Measurements from ENCODE around the gene SPDYE2B. TPM values are rescaled to one million over a fixed set of nuclear protein-coding genes. Genes with fewer than 3 reads are reported as not detected.

The SPDYE2B gene, protein sequence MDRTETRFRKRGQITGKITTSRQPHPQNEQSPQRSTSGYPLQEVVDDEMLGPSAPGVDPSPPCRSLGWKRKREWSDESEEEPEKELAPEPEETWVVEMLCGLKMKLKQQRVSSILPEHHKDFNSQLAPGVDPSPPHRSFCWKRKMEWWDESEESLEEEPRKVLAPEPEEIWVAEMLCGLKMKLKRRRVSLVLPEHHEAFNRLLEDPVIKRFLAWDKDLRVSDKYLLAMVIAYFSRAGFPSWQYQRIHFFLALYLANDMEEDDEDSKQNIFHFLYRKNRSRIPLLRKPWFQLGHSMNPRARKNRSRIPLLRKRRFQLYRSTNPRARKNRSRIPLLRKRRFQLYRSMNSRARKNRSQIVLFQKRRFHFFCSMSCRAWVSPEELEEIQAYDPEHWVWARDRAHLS
- not detected in 2 replicates for total RNA-seq

DNA sequence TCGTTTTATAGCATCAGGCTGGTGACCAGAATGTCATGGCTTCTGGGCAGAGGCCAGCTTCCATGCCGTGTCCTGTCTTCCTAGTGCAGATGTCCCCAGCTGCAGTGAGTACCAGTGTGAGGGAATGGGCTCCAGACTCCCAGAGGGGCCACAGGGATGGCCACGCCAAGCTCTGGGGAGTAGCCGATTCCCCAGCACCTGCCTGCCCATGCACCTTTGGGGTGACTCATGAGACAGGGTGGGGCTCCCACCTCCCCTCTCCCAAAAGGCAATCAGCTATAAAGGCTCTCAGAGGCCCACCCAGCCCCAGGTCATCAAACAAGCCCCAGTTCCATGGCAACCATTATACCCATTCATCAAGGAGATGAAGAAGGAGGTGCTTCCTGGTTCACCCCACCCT lies at the start of gene SPDYE2B:
Gene SPDYE2B (plus strand): TSS at position 396 of the 400 bp plus-strand sequence. CDS start 2,030 bp downstream, outside the sequence.

DNA sequence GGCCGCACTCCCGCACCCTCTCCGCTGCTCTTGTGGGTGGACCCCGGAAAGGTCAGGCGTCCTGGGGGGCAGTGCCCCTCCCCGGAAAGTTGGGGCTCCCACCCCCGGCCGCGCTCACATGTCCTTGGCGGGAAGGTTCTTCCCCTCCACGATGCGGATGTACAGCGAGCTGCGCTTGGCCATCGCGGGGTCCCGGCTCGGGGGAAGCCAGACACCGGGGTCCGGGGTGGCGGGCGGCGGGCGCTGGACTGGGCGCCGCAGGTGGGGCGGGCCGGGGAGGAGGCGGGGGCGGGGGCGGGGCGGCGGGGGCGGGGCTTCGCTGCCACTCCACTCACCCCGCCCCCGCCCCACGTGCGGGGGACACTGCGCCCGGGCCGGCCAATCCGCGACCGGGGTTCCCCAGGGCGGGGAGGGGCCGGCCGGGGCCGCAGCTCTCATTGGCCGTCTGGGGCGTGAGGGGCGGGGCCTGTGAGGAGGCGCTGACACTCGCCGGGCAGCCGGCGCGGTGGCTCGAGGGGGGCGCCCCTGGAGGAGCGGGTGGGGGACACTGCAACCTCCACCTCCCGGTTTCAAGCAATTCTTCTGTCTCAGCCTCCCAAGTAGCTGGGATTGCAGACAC lies 33.5 kb upstream of the SPDYE2B start, which contains the start of gene RASA4:
Gene RASA4 (minus strand): TSS at position 250 of the 619 bp plus-strand sequence. CDS start 67 bp downstream, at position 183.

DNA sequence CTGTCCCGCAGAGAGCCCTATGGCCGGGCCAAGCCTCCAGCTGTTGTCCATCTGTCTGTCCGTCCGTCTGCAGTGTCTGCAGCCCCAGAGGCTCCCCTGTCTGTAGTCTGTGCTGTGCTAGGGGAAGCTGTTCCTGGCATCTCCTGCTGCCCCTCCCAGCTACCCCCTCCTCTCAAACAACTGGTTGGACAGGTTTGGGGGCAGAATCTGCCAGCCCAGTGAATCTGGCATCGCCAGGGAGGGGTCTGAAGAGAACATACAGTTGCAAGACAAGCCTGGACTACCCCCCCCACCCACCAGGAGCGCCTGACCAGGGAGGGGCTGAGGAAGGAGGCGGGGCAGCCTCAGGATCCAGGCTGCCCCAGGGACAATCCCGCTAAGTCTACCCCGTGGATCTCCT lies 7.4 kb upstream of the SPDYE2B start, which contains the start of gene UPK3BL1:
Gene UPK3BL1 (minus strand): TSS at position 101 of the 400 bp plus-strand sequence. CDS start 50 bp downstream, at position 51.

GRCh38 chr7:102671166-102671955 lies 21.2 kb downstream of the SPDYE2B start, which contains the start of gene POLR2J2:
TSS of gene POLR2J2 (minus strand) at chr7:102671663. CDS start at chr7:102671601, 62 bp downstream.

Other genes with a start within 250 kb of the SPDYE2B start
- gene ORAI2, start 216.7 kb upstream of the SPDYE2B start, total RNA-seq, result 63.3 and 125 TPM in 2 replicates
- 12.0 and 13.0 TPM in 2 replicates for gene ALKBH4, start 185.5 kb upstream of the SPDYE2B start, total RNA-seq
- 31.3 and 33.8 TPM in 2 replicates for gene LRWD1, start 185.3 kb upstream of the SPDYE2B start, total RNA-seq
- 21.9 and 41.9 TPM in 2 replicates for gene POLR2J, start 171.4 kb upstream of the SPDYE2B start, total RNA-seq
- gene RASA4B, start 132.5 kb upstream of the SPDYE2B start, total RNA-seq, result 0.65 and 3.2 TPM in 2 replicates
- 0.65 and 1.1 TPM in 2 replicates for gene UPK3BL2, start 106.6 kb upstream of the SPDYE2B start, total RNA-seq
- gene SPDYE2, start 99.1 kb upstream of the SPDYE2B start, total RNA-seq, result not detected in 2 replicates
- gene POLR2J3, start 77.7 kb upstream of the SPDYE2B start, total RNA-seq, result 16.6 and 19.3 TPM in 2 replicates
- 4.9 and 9.9 TPM in 2 replicates for gene RASA4, start 33.6 kb upstream of the SPDYE2B start, total RNA-seq
- 1.9 and 3.0 TPM in 2 replicates for gene UPK3BL1, start 7.5 kb upstream of the SPDYE2B start, total RNA-seq
- 1.9 and 2.9 TPM in 2 replicates for gene POLR2J2, start 21.3 kb downstream of the SPDYE2B start, total RNA-seq
- 6.5 and 12.5 TPM in 2 replicates for gene FAM185A, start 98.7 kb downstream of the SPDYE2B start, total RNA-seq

Data from epithelial cell of umbilical artery (primary cell).